CD4-positive, CD25-positive, alpha-beta regulatory T cell (primary cell): ENCODE results near the gene DPH2. TPM values are rescaled to one million over a fixed set of nuclear protein-coding genes. Genes with fewer than 3 reads are reported as not detected.
A peak's percentile ranks its signal among the peaks of the same experiment; 100 is the strongest.

Source experiments
- ATAC-seq, 2 donors: fragments of 150-1000 bp; cut with Tn5 transposase; one replicate each; pipeline ENCODE4 v1.10.0; 2021; ENCODE audit warnings: low read depth in 2 of 2, moderate number of reproducible peaks in 2 of 2, moderate library complexity in 1 of 2
- DNase-seq, 3 donors: peaks; one replicate each; pipeline versions ENCODE4 v3.0.0 to v3.0.0-alpha.2; 2012 to 2022; ENCODE audit warnings: mixed read lengths in 1 of 3
- H3K27ac ChIP-seq: one replicate; pipeline ENCODE4 v1.7.0; 2013; ENCODE audit warnings: mild to moderate bottlenecking, low read length; ENCODE audit not compliant: insufficient read depth, poor library complexity, severe bottlenecking
- H3K27me3 ChIP-seq: one replicate; pipeline ENCODE4 v1.7.0; 2013; ENCODE audit warnings: low read length; ENCODE audit not compliant: control insufficient read depth, insufficient read depth
- H3K36me3 ChIP-seq: one replicate; pipeline ENCODE4 v1.7.0; 2013; ENCODE audit warnings: mild to moderate bottlenecking, low read length, moderate library complexity; ENCODE audit not compliant: control insufficient read depth, insufficient read depth
- H3K4me1 ChIP-seq: 2 replicates; pipeline ENCODE4 v1.7.0; 2013; ENCODE audit warnings: mild to moderate bottlenecking, low read length; ENCODE audit not compliant: insufficient read depth, control insufficient read depth, poor library complexity, severe bottlenecking
- H3K4me3 ChIP-seq: one replicate; pipeline ENCODE4 v1.7.0; 2013; ENCODE audit warnings: low read depth, mild to moderate bottlenecking, low read length, moderate library complexity
- H3K9me3 ChIP-seq, 2 experiments: 1 replicate in 1 of 2; 2 replicates in 1 of 2; pipeline ENCODE4 v1.7.0; 2013; ENCODE audit warnings: low read length in 2 of 2, mild to moderate bottlenecking in 1 of 2, moderate library complexity in 1 of 2; ENCODE audit not compliant: control insufficient read depth in 2 of 2
- H3K27ac Mint-ChIP-seq, 3 donors: one replicate each; pipeline ENCODE4 v1.8.0; 2020 to 2022; ENCODE audit warnings: mild to moderate bottlenecking in 3 of 3, mixed read lengths in 3 of 3, moderate library complexity in 2 of 3
- H3K27me3 Mint-ChIP-seq: one replicate; pipeline ENCODE4 v1.8.0; 2022; ENCODE audit warnings: mild to moderate bottlenecking, mixed read lengths
- H3K36me3 Mint-ChIP-seq: one replicate; pipeline ENCODE4 v1.8.0; 2020; ENCODE audit warnings: mixed read lengths
- H3K4me1 Mint-ChIP-seq, 4 donors: one replicate each; pipeline ENCODE4 v1.8.0; 2020 to 2022; ENCODE audit warnings: mixed read lengths in 4 of 4, mild to moderate bottlenecking in 1 of 4
- H3K4me3 Mint-ChIP-seq, 4 donors: one replicate each; pipeline ENCODE4 v1.8.0; 2020 to 2022; ENCODE audit warnings: mild to moderate bottlenecking in 4 of 4, mixed read lengths in 4 of 4, moderate library complexity in 3 of 4
- H3K9me3 Mint-ChIP-seq, 7 donors: one replicate each; pipeline ENCODE4 v1.8.0; 2020 to 2022; ENCODE audit warnings: mixed read lengths in 7 of 7, mild to moderate bottlenecking in 3 of 7, moderate library complexity in 2 of 7
- polyA plus RNA-seq, 4 donors: library from polyadenylated mRNA; unstranded; fragments of 300-500 nt; fragmentation: Illumina TruSeq; gene quantifications; one replicate each; pipeline ENCODE4 v1.2.3, GENCODE V29; 2021
- total RNA-seq: library from RNA; stranded (reverse); gene quantifications from one replicate; pipeline ENCODE4 v1.2.3, GENCODE V29; 2022

The DPH2 gene
- total and polyA plus RNA-seq, 5 donors from 2014 or later = 17.2 to 25.0 (median 18.9) TPM

DNA sequence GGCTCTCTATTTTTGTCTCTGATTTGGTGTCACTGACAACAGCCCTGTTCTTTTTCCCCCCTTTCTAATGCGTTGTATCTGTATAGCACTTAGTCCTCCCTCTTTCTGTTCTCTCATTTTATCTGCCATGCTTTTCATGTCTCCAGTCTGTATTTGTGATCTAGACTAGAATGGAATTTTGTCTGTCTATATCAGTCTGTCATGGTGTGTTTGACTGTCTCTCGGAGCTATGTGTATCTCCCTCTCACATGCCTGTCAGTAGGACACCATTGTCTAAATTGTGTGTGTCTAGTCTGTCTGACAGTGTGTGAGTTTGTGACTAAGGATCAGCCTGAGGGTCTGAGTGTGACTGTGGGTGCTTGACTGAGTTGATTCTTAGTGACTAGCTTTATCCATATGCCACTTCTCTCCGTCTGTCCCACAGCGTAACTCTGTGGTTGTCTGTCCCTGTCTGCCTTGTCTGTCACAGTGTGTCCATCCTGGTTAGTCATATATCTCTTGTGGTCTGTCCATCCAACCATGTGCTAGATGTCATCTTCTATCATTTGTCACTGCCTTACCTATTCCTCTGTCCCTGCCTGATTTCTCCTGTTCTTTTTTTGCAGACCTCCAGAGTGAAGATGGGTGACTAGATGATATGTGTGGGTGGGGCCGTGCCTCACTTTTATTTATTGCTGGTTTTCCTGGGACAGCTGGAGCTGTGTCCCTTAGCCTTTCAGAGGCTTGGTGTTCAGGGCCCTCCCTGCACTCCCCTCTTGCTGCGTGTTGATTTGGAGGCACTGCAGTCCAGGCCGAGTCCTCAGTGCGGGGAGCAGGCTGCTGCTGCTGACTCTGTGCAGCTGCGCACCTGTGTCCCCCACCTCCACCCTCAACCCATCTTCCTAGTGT, 7.8 kb downstream of the DPH2 start:
- H3K27ac ChIP-seq = no peak overlapping the region
- Mint-ChIP-seq H3K36me3 (peaks cover 18% of the 10 kb centered on the region), H3K27ac (peak overlapping the region; percentile 13 to 76 (median 54)), H3K4me1 (peaks cover 7 to 58% (median 34%) of the 10 kb centered on the region in 4 donors), H3K27me3 (no peaks in the 10 kb centered on the region), H3K9me3 (peaks cover 0 to 1% (median 0%) of the 10 kb centered on the region in 7 donors), H3K4me3 (peak overlapping the region; percentile 60 to 93 (median 92))
- DNase-seq (no peak), ATAC-seq (no peak)
- peaks cover 20% of the 10 kb centered on the region for H3K36me3 ChIP-seq
- peaks cover 42% of the 10 kb centered on the region for H3K4me1 ChIP-seq
- peak overlapping the region; percentile 14 for H3K4me3 ChIP-seq
- H3K9me3 ChIP-seq = no peaks in the 10 kb centered on the region
- no peaks in the 10 kb centered on the region for H3K27me3 ChIP-seq

DNA sequence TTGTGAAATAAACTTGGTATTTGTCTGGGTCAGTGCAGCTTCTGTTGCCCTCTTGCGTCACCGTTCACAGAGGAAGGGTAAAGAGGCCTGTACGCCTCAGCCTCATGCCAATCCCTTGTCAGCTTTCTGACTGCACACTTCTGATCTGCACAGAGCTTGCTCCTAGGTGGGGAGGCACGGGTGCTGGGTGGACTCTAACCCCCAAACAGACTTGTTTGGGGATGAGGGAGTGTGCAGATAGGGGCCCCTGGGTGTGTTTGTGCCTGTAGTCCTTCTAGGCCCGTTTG, 8.4 kb downstream of the DPH2 start:
- H3K4me1 ChIP-seq = peaks cover 42% of the 10 kb centered on the region
- peak overlapping the region in 1 of 3 donors; percentile 76 for H3K27ac Mint-ChIP-seq
- no peak overlapping the region for H3K27ac ChIP-seq
- H3K36me3 ChIP-seq = peaks cover 20% of the 10 kb centered on the region
- ATAC-seq (no peak), DNase-seq (no peak)
- H3K4me1 Mint-ChIP-seq = peaks cover 7 to 63% (median 34%) of the 10 kb centered on the region in 4 donors
- no peaks in the 10 kb centered on the region for H3K9me3 ChIP-seq
- H3K9me3 Mint-ChIP-seq = peaks cover 0 to 1% (median 0%) of the 10 kb centered on the region in 7 donors
- H3K27me3 ChIP-seq = no peaks in the 10 kb centered on the region
- H3K4me3 Mint-ChIP-seq = peak overlapping the region; percentile 89 to 93 (median 90)
- H3K4me3 ChIP-seq = no peak overlapping the region
- H3K27me3 Mint-ChIP-seq = no peaks in the 10 kb centered on the region
- peaks cover 18% of the 10 kb centered on the region for H3K36me3 Mint-ChIP-seq

DNA sequence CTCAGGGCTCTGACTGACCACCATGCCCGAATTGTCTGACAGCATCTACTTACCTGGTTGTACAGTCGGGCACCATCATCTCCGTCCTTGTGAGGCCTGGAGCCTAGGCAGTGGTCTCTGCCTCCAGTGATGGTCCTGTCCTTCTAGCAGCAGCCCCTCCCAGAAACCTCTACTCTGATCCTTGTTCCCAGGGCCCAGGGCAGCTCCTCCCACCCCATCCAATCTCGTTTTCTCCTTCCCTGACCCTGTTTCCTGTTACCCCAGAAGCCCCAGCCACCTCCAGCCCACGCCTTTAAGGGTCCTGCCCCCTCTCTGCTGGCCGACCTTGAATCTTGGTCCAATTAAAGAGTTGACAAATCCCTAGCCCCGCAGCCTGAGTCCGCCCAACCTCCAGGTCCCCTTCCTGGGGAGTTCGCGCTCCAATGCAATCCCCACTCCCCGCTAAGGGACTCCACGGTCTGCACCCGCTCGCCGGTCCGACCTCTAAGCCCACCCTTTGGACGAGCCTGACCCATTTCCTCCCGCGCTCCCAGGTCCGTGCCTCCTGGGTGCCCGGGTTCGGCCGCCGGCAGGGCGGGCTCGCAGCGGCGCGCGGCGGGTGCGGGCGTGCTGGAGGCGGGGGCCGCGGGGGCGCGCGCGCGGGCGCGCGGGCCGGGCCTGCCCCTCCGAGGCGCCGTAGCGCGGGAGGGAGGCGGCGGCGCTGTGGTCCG, 8.9 kb downstream of the DPH2 start, which contains the start of gene B4GALT2:
TSS of gene B4GALT2 (plus strand) at position 660 of the 710 bp plus-strand sequence. CDS start 1,951 bp downstream, outside the sequence.
- no peak for ATAC-seq
- H3K27ac Mint-ChIP-seq = peak within 1 kb of the TSS; percentile 67 to 77 (median 76)
- H3K4me1 Mint-ChIP-seq = peaks cover 7 to 62% (median 31%) of the 10 kb centered on the region in 4 donors

DNA sequence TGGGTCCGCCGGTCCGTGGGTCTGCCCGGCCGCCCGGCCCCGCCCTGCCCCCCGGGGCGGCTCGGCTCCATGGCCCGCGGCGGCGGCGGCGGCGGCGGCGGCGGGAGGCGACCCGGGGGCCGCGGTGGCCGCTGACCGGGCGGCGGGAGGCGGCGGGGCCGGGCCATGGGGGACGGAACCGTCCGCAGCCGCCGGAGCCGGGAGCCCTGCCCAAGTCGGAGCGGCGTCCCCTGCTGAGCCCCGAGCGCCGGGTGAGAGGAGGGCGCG, 9.4 kb downstream of the DPH2 start:
- H3K27ac ChIP-seq = no peak overlapping the region
- H3K36me3 ChIP-seq = peaks cover 20% of the 10 kb centered on the region
- H3K4me1 ChIP-seq = peaks cover 37% of the 10 kb centered on the region
- Mint-ChIP-seq H3K4me3 (no peak overlapping the region), H3K9me3 (peaks cover 0 to 1% (median 0%) of the 10 kb centered on the region in 7 donors), H3K27me3 (no peaks in the 10 kb centered on the region), H3K36me3 (peaks cover 18% of the 10 kb centered on the region), H3K27ac (no peak overlapping the region), H3K4me1 (peaks cover 7 to 57% (median 28%) of the 10 kb centered on the region in 4 donors)
- ATAC-seq (no peak), DNase-seq (no peak)
- no peak overlapping the region for H3K4me3 ChIP-seq
- no peaks in the 10 kb centered on the region for H3K27me3 ChIP-seq
- no peaks in the 10 kb centered on the region for H3K9me3 ChIP-seq

More for the DNA sequence above, 8.9 kb downstream of the DPH2 start, which contains the start of gene B4GALT2:
- H3K36me3 Mint-ChIP-seq = peaks cover 18% of the 10 kb centered on the region
- DNase-seq = peak in 1 of 3 donors; percentile 20
- H3K9me3 Mint-ChIP-seq = peaks cover 0 to 1% (median 0%) of the 10 kb centered on the region in 7 donors
- Histone ChIP-seq H3K27ac (no peak within 1 kb of the TSS), H3K27me3 (no peaks in the 10 kb centered on the region), H3K36me3 (peaks cover 20% of the 10 kb centered on the region), H3K4me3 (peak within 1 kb of the TSS; percentile 37), H3K4me1 (peaks cover 42% of the 10 kb centered on the region), H3K9me3 (no peaks in the 10 kb centered on the region)
- no peaks in the 10 kb centered on the region for H3K27me3 Mint-ChIP-seq
- peak within 1 kb of the TSS; percentile 90 to 93 (median 90) for H3K4me3 Mint-ChIP-seq

DNA sequence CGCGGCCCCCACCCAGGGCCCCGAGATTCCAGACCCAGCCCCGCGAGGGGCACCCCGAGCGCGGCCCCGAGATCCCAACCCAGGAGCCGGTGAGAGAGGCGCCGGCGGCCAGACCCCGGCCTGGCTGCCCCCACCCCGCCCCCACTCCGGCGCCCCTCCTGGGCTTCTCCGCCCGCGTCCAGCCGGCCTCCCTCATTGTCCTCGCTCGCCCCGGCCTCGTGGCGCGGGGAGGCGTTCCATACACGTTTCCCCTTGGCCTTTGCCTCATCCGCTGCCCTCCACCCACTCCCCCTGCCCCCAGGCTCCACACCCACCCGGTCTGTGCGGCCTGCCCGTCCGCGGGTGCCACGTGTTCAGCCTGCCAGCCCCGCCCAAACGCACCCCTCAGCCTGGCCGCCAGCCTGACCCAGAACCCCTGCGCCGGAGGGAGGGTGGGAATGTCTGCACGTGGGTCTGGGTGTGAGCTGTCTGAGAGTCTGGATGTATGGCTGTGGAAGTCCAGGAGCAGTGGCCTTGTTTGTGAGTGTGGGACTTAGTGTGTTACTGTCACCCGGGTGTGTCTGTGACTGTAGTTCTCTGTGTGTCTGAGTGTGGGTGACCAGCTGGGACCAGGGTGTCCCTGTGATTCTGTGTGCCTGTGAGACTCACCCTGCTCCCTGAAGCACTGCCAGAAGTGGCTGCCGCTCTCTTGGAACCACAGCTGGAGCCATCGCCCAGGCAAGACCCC, 9.9 kb downstream of the DPH2 start:
- no peak for ATAC-seq
- no peaks in the 10 kb centered on the region for H3K27me3 Mint-ChIP-seq

DNA sequence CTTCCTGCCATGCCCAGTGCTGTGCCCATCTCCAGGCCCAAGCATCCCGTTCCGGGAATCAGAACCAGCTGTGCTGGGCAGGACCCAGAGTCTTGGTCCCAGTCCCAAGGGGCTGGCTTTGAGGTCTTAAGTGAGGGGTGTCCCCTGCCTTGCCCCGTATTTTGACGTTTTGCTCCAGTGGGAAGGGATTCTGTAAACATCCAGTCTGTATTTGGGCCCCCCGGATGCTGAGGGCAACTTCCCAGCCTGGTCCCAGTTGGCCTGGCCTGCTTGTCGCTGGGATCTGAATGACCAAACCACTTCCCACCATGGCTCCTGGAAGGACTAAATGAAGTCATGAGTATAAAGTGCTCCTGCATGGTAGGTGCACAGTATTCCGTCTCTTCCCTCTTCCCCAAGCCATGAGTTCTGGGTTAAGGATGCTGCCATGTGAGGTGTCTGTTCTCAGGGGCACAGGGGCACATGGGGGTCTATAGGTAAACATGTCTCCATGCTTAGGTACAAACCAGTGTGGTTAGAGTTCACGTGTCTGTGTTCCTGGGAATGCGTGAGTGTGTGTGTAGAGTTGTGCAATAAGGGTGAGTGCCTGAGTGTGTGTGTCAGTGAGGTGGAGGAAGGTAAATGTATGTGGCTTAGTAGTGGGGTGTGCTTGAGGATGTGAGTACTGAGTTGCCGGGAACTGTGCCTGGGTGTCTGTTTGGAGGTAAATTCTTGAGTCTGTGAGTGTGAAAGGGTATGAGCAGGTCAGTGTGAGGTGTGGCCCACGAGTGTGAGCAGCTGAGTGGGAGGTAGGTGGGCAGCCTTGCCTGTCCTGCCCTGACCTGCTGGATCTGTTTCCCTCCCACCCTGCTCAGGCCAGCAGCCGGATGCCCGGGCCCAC, 10.7 kb downstream of the DPH2 start:
- H3K36me3 Mint-ChIP-seq = peaks cover 18% of the 10 kb centered on the region
- Histone ChIP-seq H3K4me1 (peaks cover 30% of the 10 kb centered on the region), H3K27me3 (no peaks in the 10 kb centered on the region), H3K27ac (no peak overlapping the region), H3K4me3 (no peak overlapping the region), H3K9me3 (no peaks in the 10 kb centered on the region), H3K36me3 (peaks cover 20% of the 10 kb centered on the region)
- H3K9me3 Mint-ChIP-seq = peaks cover 0 to 1% (median 0%) of the 10 kb centered on the region in 7 donors
- peaks cover 7 to 54% (median 25%) of the 10 kb centered on the region in 4 donors for H3K4me1 Mint-ChIP-seq
- H3K4me3 Mint-ChIP-seq = peak overlapping the region; percentile 79 to 90 (median 87)
- no peak overlapping the region for H3K27ac Mint-ChIP-seq
- DNase-seq (no peak), ATAC-seq (no peak)
- no peaks in the 10 kb centered on the region for H3K27me3 Mint-ChIP-seq

More for the DNA sequence above, 9.9 kb downstream of the DPH2 start:
- H3K27ac ChIP-seq = no peak overlapping the region
- peak overlapping the region; percentile 37 for H3K4me3 ChIP-seq
- H3K9me3 ChIP-seq = no peaks in the 10 kb centered on the region
- peaks cover 20% of the 10 kb centered on the region for H3K36me3 ChIP-seq
- peak in 1 of 3 donors; percentile 33 for DNase-seq
- Mint-ChIP-seq H3K4me1 (peaks cover 7 to 55% (median 25%) of the 10 kb centered on the region in 4 donors), H3K9me3 (peaks cover 0 to 1% (median 0%) of the 10 kb centered on the region in 7 donors), H3K36me3 (peaks cover 18% of the 10 kb centered on the region), H3K4me3 (peak overlapping the region; percentile 79 to 90 (median 87)), H3K27ac (no peak overlapping the region)
- peaks cover 34% of the 10 kb centered on the region for H3K4me1 ChIP-seq
- H3K27me3 ChIP-seq = no peaks in the 10 kb centered on the region

DNA sequence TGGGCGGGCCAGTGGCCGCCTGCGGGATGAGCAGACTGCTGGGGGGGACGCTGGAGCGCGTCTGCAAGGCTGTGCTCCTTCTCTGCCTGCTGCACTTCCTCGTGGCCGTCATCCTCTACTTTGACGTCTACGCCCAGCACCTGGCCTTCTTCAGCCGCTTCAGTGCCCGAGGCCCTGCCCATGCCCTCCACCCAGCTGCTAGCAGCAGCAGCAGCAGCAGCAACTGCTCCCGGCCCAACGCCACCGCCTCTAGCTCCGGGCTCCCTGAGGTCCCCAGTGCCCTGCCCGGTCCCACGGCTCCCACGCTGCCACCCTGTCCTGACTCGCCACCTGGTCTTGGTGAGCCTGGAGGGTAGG, 11.3 kb downstream of the DPH2 start:
- peaks cover 20% of the 10 kb centered on the region for H3K36me3 ChIP-seq
- Mint-ChIP-seq H3K27me3 (no peaks in the 10 kb centered on the region), H3K4me1 (peaks cover 7 to 48% (median 23%) of the 10 kb centered on the region in 4 donors), H3K36me3 (peaks cover 18% of the 10 kb centered on the region), H3K27ac (no peak overlapping the region), H3K9me3 (peaks cover 0 to 1% (median 0%) of the 10 kb centered on the region in 7 donors), H3K4me3 (peak overlapping the region in 3 of 4 donors; percentile 18 to 79 (median 48))
- no peak for DNase-seq
- H3K27me3 ChIP-seq = no peaks in the 10 kb centered on the region
- H3K27ac ChIP-seq = no peak overlapping the region
- no peak for ATAC-seq
- peaks cover 24% of the 10 kb centered on the region for H3K4me1 ChIP-seq
- no peak overlapping the region for H3K4me3 ChIP-seq
- H3K9me3 ChIP-seq = no peaks in the 10 kb centered on the region
